ENCODE results near the gene DZIP3. TPM values are rescaled to one million over a fixed set of nuclear protein-coding genes. Genes with fewer than 3 reads are reported as not detected.

Gene DZIP3
- total RNA-seq, 1 donor from 2014 or later: 89.0 TPM

DNA sequence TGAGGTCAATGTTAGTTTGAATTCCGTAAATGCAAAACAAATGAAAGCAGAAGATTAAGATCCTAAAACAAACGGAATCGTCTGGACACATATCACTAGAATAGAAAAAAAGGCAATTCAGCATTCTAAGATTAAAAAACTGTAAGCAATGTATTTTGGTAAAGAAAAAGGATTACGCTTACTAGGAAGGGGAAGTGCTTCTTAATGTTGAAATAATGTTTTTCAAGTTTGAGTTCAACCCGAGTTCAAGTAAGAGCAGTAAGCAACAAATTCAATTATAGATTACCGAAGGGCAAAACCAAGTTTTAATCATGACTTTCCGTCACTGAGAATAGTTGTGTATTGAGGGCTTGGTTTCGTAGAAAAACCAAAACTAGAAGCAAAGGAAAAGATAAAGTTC, 921 bp upstream of the DZIP3 start:
- peak overlapping the region; percentile 97 for H3K27ac ChIP-seq
- peak overlapping the region; percentile 89 for H2AFZ ChIP-seq (replicated peaks)
- no peaks in the 10 kb centered on the region for H3K27me3 ChIP-seq
- peak overlapping the region; percentile 87 for H3K4me3 ChIP-seq
- H3F3A ChIP-seq (ENCODE audit: low read depth): peaks cover 23% of the 10 kb centered on the region
- Mint-ChIP-seq H3K27ac (peak overlapping the region; percentile 99), H3K4me3 (peak overlapping the region; percentile 99), H3K9me3 (no peaks in the 10 kb centered on the region), H3K36me3 (peaks cover 8% of the 10 kb centered on the region), H3K27me3 (ENCODE audit: insufficient read depth, low read depth) (peaks cover 6% of the 10 kb centered on the region), H3K4me1 (peaks cover 43% of the 10 kb centered on the region)
- H3K4me1 ChIP-seq: peaks cover 38% of the 10 kb centered on the region
- TF ChIP-seq, protein P1, sequence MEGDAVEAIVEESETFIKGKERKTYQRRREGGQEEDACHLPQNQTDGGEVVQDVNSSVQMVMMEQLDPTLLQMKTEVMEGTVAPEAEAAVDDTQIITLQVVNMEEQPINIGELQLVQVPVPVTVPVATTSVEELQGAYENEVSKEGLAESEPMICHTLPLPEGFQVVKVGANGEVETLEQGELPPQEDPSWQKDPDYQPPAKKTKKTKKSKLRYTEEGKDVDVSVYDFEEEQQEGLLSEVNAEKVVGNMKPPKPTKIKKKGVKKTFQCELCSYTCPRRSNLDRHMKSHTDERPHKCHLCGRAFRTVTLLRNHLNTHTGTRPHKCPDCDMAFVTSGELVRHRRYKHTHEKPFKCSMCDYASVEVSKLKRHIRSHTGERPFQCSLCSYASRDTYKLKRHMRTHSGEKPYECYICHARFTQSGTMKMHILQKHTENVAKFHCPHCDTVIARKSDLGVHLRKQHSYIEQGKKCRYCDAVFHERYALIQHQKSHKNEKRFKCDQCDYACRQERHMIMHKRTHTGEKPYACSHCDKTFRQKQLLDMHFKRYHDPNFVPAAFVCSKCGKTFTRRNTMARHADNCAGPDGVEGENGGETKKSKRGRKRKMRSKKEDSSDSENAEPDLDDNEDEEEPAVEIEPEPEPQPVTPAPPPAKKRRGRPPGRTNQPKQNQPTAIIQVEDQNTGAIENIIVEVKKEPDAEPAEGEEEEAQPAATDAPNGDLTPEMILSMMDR (IDR thresholded peaks at IDR 0.05): no peak
- no peak for TF ChIP-seq EZH2 (IDR thresholded peaks at IDR 0.05)
- peak overlapping the region; percentile 80 for H3K4me2 ChIP-seq
- DNase-seq (ENCODE audit: low spot score): no peak
- H3K36me3 ChIP-seq: peaks cover 8% of the 10 kb centered on the region
- peaks cover 91% of the 10 kb centered on the region for H3K79me2 ChIP-seq (ENCODE audit: low read depth)
- H4K20me1 ChIP-seq (ENCODE audit: low read depth): peaks cover 7% of the 10 kb centered on the region
- H3K9ac ChIP-seq: peak overlapping the region; percentile 85
- no peaks in the 10 kb centered on the region for H3K9me3 ChIP-seq (ENCODE audit: low read depth)

- peaks cover 7% of the 10 kb centered on the region for H4K20me1 ChIP-seq (ENCODE audit: low read depth)
- H3K27ac ChIP-seq: peak overlapping the region; percentile 97
- Mint-ChIP-seq H3K27ac (peak overlapping the region; percentile 99), H3K36me3 (peaks cover 4% of the 10 kb centered on the region), H3K9me3 (no peaks in the 10 kb centered on the region), H3K27me3 (ENCODE audit: insufficient read depth, low read depth) (peaks cover 6% of the 10 kb centered on the region), H3K4me3 (peak overlapping the region; percentile 99), H3K4me1 (peaks cover 43% of the 10 kb centered on the region)
- peak overlapping the region; percentile 80 for H3K4me2 ChIP-seq
- peak overlapping the region; percentile 97 for H3K9ac ChIP-seq
- peaks cover 23% of the 10 kb centered on the region for H3F3A ChIP-seq (ENCODE audit: low read depth)
- H3K79me2 ChIP-seq (ENCODE audit: low read depth): peaks cover 90% of the 10 kb centered on the region
- peak overlapping the region; percentile 87 for H2AFZ ChIP-seq (replicated peaks)
- no peak for DNase-seq (ENCODE audit: low spot score)
- no peaks in the 10 kb centered on the region for H3K36me3 ChIP-seq
- H3K27me3 ChIP-seq: no peaks in the 10 kb centered on the region
- no peaks in the 10 kb centered on the region for H3K9me3 ChIP-seq (ENCODE audit: low read depth)
- H3K4me3 ChIP-seq: peak overlapping the region; percentile 87
- peaks cover 37% of the 10 kb centered on the region for H3K4me1 ChIP-seq
- TF ChIP-seq EZH2phosphoT487 (IDR thresholded peaks at IDR 0.05) (no peak), EZH2 (IDR thresholded peaks at IDR 0.05) (no peak)
- TF ChIP-seq, protein P1 (IDR thresholded peaks at IDR 0.05): no peak
Measured at GRCh38 chr3:108589998-108590323, 439 bp downstream of the DZIP3 start.

GRCh38 chr3:108590460-108590859, 938 bp downstream of the DZIP3 start:
- Mint-ChIP-seq H3K27ac (peak overlapping the region; percentile 23), H3K27me3 (ENCODE audit: insufficient read depth, low read depth) (peaks cover 6% of the 10 kb centered on the region), H3K36me3 (no peaks in the 10 kb centered on the region), H3K9me3 (no peaks in the 10 kb centered on the region), H3K4me3 (peak overlapping the region; percentile 99), H3K4me1 (peaks cover 38% of the 10 kb centered on the region)
- peak overlapping the region; percentile 97 for H3K9ac ChIP-seq
- peaks cover 90% of the 10 kb centered on the region for H3K79me2 ChIP-seq (ENCODE audit: low read depth)
- H3K27me3 ChIP-seq: no peaks in the 10 kb centered on the region
- H3K9me3 ChIP-seq (ENCODE audit: low read depth): no peaks in the 10 kb centered on the region
- H4K20me1 ChIP-seq (ENCODE audit: low read depth): peaks cover 7% of the 10 kb centered on the region
- no peak overlapping the region for H2AFZ ChIP-seq (replicated peaks)
- TF ChIP-seq, protein P1 (IDR thresholded peaks at IDR 0.05): no peak
- TF ChIP-seq EZH2phosphoT487 (IDR thresholded peaks at IDR 0.05): no peak
- TF ChIP-seq EZH2 (IDR thresholded peaks at IDR 0.05): no peak
- peaks cover 32% of the 10 kb centered on the region for H3K4me1 ChIP-seq
- H3F3A ChIP-seq (ENCODE audit: low read depth): peaks cover 23% of the 10 kb centered on the region
- no peaks in the 10 kb centered on the region for H3K36me3 ChIP-seq
- H3K4me2 ChIP-seq: peak overlapping the region; percentile 80
- peak; percentile 6 for DNase-seq (ENCODE audit: low spot score)
- no peak overlapping the region for H3K27ac ChIP-seq
- H3K4me3 ChIP-seq: peak overlapping the region; percentile 87

Data from neural progenitor cell (in vitro differentiated cells).